Measurements from ENCODE around the gene GPR45. TPM values are rescaled to one million over a fixed set of nuclear protein-coding genes. Genes with fewer than 3 reads are reported as not detected.

GPR45 gene
- total RNA-seq, 1 donor from 2014 or later, result not detected

Other genes starting within 250 kb of the GPR45 start
- 19.0 TPM for gene MRPS9, start 203.7 kb upstream of the GPR45 start, total RNA-seq
- 19.1 TPM for gene TGFBRAP1, start 88.0 kb downstream of the GPR45 start, total RNA-seq
- gene C2orf49, start 95.8 kb downstream of the GPR45 start, total RNA-seq, result 17.4 TPM
- gene FHL2, start 157.3 kb downstream of the GPR45 start, total RNA-seq, result 59.1 TPM

All from mucosa of gallbladder (tissue), 1 donor.